ENCODE data around the gene PALMD. TPM values are rescaled to one million over a fixed set of nuclear protein-coding genes. Genes with fewer than 3 reads are reported as not detected.

The PALMD gene
- total and polyA plus RNA-seq, 2 experiments from 2014 or later, result 14.0 to 18.5 TPM

GRCh38 chr1:99681583-99681982, 35.7 kb downstream of the PALMD start:
- no peaks in the 10 kb centered on the region for H3K36me3 ChIP-seq (replicated peaks; ENCODE audit: insufficient read depth, low read depth)
- no peaks in the 10 kb centered on the region for H3K9me2 ChIP-seq (replicated peaks; ENCODE audit: insufficient read depth)
- H3K9me3 ChIP-seq (ENCODE audit: low read depth), result no peaks in the 10 kb centered on the region
- 85% methylated on average over 3 of the region's 3 CpGs for WGBS (ENCODE audit: low lambda C conversion rate, missing lambda C conversion rate)
- no peak overlapping the region for H3K27ac ChIP-seq
- H3K27me3 ChIP-seq, result no peaks in the 10 kb centered on the region
- no peaks in the 10 kb centered on the region for H3K4me1 ChIP-seq (ENCODE audit: insufficient read depth)
- no peak for DNase-seq (ENCODE audit: low spot score)
- H3K4me2 ChIP-seq, result no peak overlapping the region
- H4K20me1 ChIP-seq (ENCODE audit: insufficient read depth, poor library complexity, severe bottlenecking), result no peaks in the 10 kb centered on the region
- no peak overlapping the region for H2AFZ ChIP-seq
- TF ChIP-seq CTCF (IDR thresholded peaks at IDR 0.05; ENCODE audit: poor library complexity) (no peak), EZH2 (IDR thresholded peaks at IDR 0.05; ENCODE audit: borderline replicate concordance) (no peak), EZH2phosphoT487 (IDR thresholded peaks at IDR 0.05; ENCODE audit: low read depth, severe bottlenecking, unreplicated experiment) (no peak)
- no peaks in the 10 kb centered on the region for H3K79me2 ChIP-seq
- H3K4me3 ChIP-seq, result no peak overlapping the region

GRCh38 chr1:99682291-99682751, 36.4 kb downstream of the PALMD start:
- no peaks in the 10 kb centered on the region for H3K36me3 ChIP-seq (replicated peaks; ENCODE audit: insufficient read depth, low read depth)
- H4K20me1 ChIP-seq (ENCODE audit: insufficient read depth, poor library complexity, severe bottlenecking), result no peaks in the 10 kb centered on the region
- H3K9me3 ChIP-seq (ENCODE audit: low read depth), result no peaks in the 10 kb centered on the region
- H3K79me2 ChIP-seq, result no peaks in the 10 kb centered on the region
- WGBS (ENCODE audit: low lambda C conversion rate, missing lambda C conversion rate), result 80% methylated on average over 4 of the region's 4 CpGs
- no peak overlapping the region for H2AFZ ChIP-seq
- H3K4me1 ChIP-seq (ENCODE audit: insufficient read depth), result no peaks in the 10 kb centered on the region
- no peak overlapping the region for H3K4me2 ChIP-seq
- H3K9me2 ChIP-seq (replicated peaks; ENCODE audit: insufficient read depth), result no peaks in the 10 kb centered on the region
- TF ChIP-seq EZH2phosphoT487 (IDR thresholded peaks at IDR 0.05; ENCODE audit: low read depth, severe bottlenecking, unreplicated experiment) (no peak), CTCF (IDR thresholded peaks at IDR 0.05; ENCODE audit: poor library complexity) (no peak), EZH2 (IDR thresholded peaks at IDR 0.05; ENCODE audit: borderline replicate concordance) (no peak)
- H3K4me3 ChIP-seq, result no peak overlapping the region
- no peak for DNase-seq (ENCODE audit: low spot score)
- no peaks in the 10 kb centered on the region for H3K27me3 ChIP-seq
- H3K27ac ChIP-seq, result no peak overlapping the region

GRCh38 chr1:99685516-99686180, 39.7 kb downstream of the PALMD start:
- Histone ChIP-seq H3K4me1 (ENCODE audit: insufficient read depth) (no peaks in the 10 kb centered on the region), H3K4me3 (no peak overlapping the region), H3K4me2 (no peak overlapping the region), H3K27me3 (no peaks in the 10 kb centered on the region), H2AFZ (no peak overlapping the region), H3K27ac (no peak overlapping the region), H3K79me2 (no peaks in the 10 kb centered on the region), H3K36me3 (replicated peaks; ENCODE audit: insufficient read depth, low read depth) (no peaks in the 10 kb centered on the region), H3K9me2 (replicated peaks; ENCODE audit: insufficient read depth) (no peaks in the 10 kb centered on the region), H3K9me3 (ENCODE audit: low read depth) (no peaks in the 10 kb centered on the region), H4K20me1 (ENCODE audit: insufficient read depth, poor library complexity, severe bottlenecking) (no peaks in the 10 kb centered on the region)
- TF ChIP-seq EZH2 (IDR thresholded peaks at IDR 0.05; ENCODE audit: borderline replicate concordance) (no peak), CTCF (IDR thresholded peaks at IDR 0.05; ENCODE audit: poor library complexity) (peak; percentile 56)
- WGBS (ENCODE audit: low lambda C conversion rate, missing lambda C conversion rate), result 30% methylated on average over 6 of the region's 6 CpGs
- DNase-seq (ENCODE audit: low spot score), result peak; percentile 85

Data from hepatocyte (in vitro differentiated cells).